Tibial artery (tissue), 4 donors: ENCODE measurements around the gene PRDM10.

ENCODE experiments used
- DNase-seq, 2 donors: peaks; one replicate each; pipeline ENCODE4 v3.0.0-alpha.2; 2019
- H3K27ac ChIP-seq, 2 donors: fragments of 200-600 bp; sonication (generic) in 1 of 2; 1 replicate in 1 of 2; 2 replicates in 1 of 2; pipeline ENCODE4 v1.5.1; 2018 to 2019; ENCODE audit warnings: mild to moderate bottlenecking in 1 of 2
- H3K27me3 ChIP-seq, 2 donors: fragments of 200-600 bp; sonication (generic) in 1 of 2; one replicate each; pipeline versions ENCODE4 v1.5.1 to v1.6.0; 2016 to 2019
- H3K36me3 ChIP-seq, 3 donors: fragments of 200-600 bp; sonication (generic) in 2 of 3; one replicate each; pipeline ENCODE4 v1.5.1; 2016 to 2019; ENCODE audit warnings: mild to moderate bottlenecking in 2 of 3
- H3K4me1 ChIP-seq, 4 donors: fragments of 200-600 bp; sonication (generic) in 2 of 4; 1 replicate in 3 of 4; 2 replicates in 1 of 4; pipeline ENCODE4 v1.5.1; 2016 to 2019
- H3K4me3 ChIP-seq, 2 donors: fragments of 200-600 bp; sonication (generic) in 1 of 2; 1 replicate in 1 of 2; 2 replicates in 1 of 2; pipeline ENCODE4 v1.5.1; 2018 to 2019; ENCODE audit warnings: mild to moderate bottlenecking in 2 of 2
- H3K9me3 ChIP-seq, 3 donors: fragments of 200-600 bp; sonication (generic) in 1 of 3; one replicate each; pipeline ENCODE4 v1.5.1; 2016 to 2019
- CTCF ChIP-seq, 2 experiments: fragments of 200-600 bp in 1 of 2; fragments of 450-650 bp in 1 of 2; IDR thresholded peaks; one replicate each; pipeline ENCODE4 v1.5.1; 2017 to 2019; ENCODE audit warnings: antibody characterized with exemption in 2 of 2, mild to moderate bottlenecking in 1 of 2, moderate library complexity in 1 of 2
- intact Hi-C: fragments of 100-400 bp; cut with DNase I; formaldehyde crosslinking; loops from one replicate; pipeline ENCODE4 v1.15.0; 2023; ENCODE audit warnings: low total_unique reads

Gene PRDM10

GRCh38 chr11:130006929-130007328 lies 4.3 kb upstream of the PRDM10 start:
- no peak for DNase-seq
- H3K36me3 ChIP-seq: no peaks in the 10 kb centered on the region
- intact Hi-C loops: loop anchor here (10.0 kb wide), 1 partner anchor 308 kb away; the partner anchor contains the start of gene ZBTB44
- H3K27me3 ChIP-seq: no peaks in the 10 kb centered on the region
- no peak overlapping the region for H3K27ac ChIP-seq
- H3K4me1 ChIP-seq: peaks cover 0 to 8% (median 5%) of the 10 kb centered on the region in 4 donors
- no peaks in the 10 kb centered on the region for H3K9me3 ChIP-seq
- no peak for TF ChIP-seq CTCF (IDR thresholded peaks at IDR 0.05)
- H3K4me3 ChIP-seq: no peak overlapping the region

GRCh38 chr11:130003717-130004001 lies 1.0 kb upstream of the PRDM10 start:
- no peak for TF ChIP-seq CTCF (IDR thresholded peaks at IDR 0.05)
- H3K36me3 ChIP-seq: no peaks in the 10 kb centered on the region
- H3K27ac ChIP-seq: peak overlapping the region; percentile 98 to 100
- intact Hi-C loops: loop anchor here (2.0 to 10.0 kb wide), 3 partner anchors 65 to 311 kb away; partner anchors contain the start of genes APLP2 and ZBTB44
- H3K9me3 ChIP-seq: no peaks in the 10 kb centered on the region
- H3K4me3 ChIP-seq: peak overlapping the region; percentile 91 to 92
- no peaks in the 10 kb centered on the region for H3K27me3 ChIP-seq
- DNase-seq: no peak
- H3K4me1 ChIP-seq: peaks cover 0 to 24% (median 18%) of the 10 kb centered on the region in 4 donors

GRCh38 chr11:130002846-130003716 lies 446 bp upstream of the PRDM10 start:
- no peaks in the 10 kb centered on the region for H3K9me3 ChIP-seq
- peak overlapping the region; percentile 98 to 100 for H3K27ac ChIP-seq
- peak; percentile 93 to 98 for DNase-seq
- H3K4me1 ChIP-seq: peaks cover 0 to 24% (median 18%) of the 10 kb centered on the region in 4 donors
- TF ChIP-seq CTCF (IDR thresholded peaks at IDR 0.05): peak in 1 of 2 experiments; percentile 5
- intact Hi-C loops: loop anchor here (2.0 to 10.0 kb wide), 3 partner anchors 66 to 312 kb away; partner anchors contain the start of genes APLP2 and ZBTB44
- no peaks in the 10 kb centered on the region for H3K27me3 ChIP-seq
- peak overlapping the region; percentile 91 to 92 for H3K4me3 ChIP-seq
- no peaks in the 10 kb centered on the region for H3K36me3 ChIP-seq

- Histone ChIP-seq H3K27ac (peak overlapping the region; percentile 98 to 100), H3K4me3 (peak overlapping the region; percentile 91 to 92), H3K36me3 (no peaks in the 10 kb centered on the region), H3K27me3 (no peaks in the 10 kb centered on the region), H3K4me1 (peaks cover 0 to 24% (median 18%) of the 10 kb centered on the region in 4 donors), H3K9me3 (no peaks in the 10 kb centered on the region)
- DNase-seq: peak; percentile 43 to 72
- no peak for TF ChIP-seq CTCF (IDR thresholded peaks at IDR 0.05)
- intact Hi-C loops: loop anchor here (2.0 to 10.0 kb wide), 3 partner anchors 67 to 313 kb away; partner anchors contain the start of genes APLP2 and ZBTB44
Measured at GRCh38 chr11:130001461-130002351, 929 bp downstream of the PRDM10 start.

DNA sequence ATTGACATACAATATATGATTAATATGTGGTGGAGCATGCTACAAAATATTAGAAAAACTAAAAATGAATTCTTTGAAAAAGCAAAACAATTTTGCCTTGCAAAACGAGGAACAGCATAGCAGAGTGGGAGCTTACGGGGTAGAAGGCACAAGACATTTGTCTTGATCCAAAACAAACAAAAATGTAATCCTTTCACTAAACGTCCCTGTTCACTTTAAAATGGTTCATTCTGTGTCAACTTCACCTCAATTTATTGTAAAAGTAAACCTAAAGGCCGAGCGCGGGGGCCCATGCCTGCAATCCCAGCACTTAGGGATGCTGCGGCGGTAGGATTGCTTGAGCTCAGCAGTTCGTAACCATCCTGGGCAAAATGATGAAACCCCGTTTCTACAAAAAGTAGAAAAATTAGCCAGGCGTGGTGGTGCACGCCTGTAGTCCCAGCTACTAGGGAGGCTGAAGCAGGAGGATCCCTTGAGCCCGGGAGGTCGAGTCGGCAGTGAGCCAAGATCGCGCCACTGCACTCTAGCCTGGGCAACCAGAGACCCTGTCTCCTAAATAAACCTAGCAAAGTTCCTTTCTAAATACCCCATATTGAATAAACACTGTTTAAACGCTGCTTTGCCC lies 2.0 kb downstream of the PRDM10 start:
- H3K27ac ChIP-seq: peak overlapping the region; percentile 98 to 100
- peak overlapping the region; percentile 91 to 92 for H3K4me3 ChIP-seq
- no peaks in the 10 kb centered on the region for H3K36me3 ChIP-seq
- peaks cover 0 to 31% (median 21%) of the 10 kb centered on the region in 4 donors for H3K4me1 ChIP-seq
- no peaks in the 10 kb centered on the region for H3K9me3 ChIP-seq
- TF ChIP-seq CTCF (IDR thresholded peaks at IDR 0.05): no peak
- intact Hi-C loops: loop anchor here (5.0 to 10.0 kb wide), 2 partner anchors 122 to 314 kb away; partner anchors contain the start of gene ZBTB44
- H3K27me3 ChIP-seq: no peaks in the 10 kb centered on the region
- no peak for DNase-seq
